ENCODE data around the gene WIF1.

- TF ChIP-seq, protein P1, sequence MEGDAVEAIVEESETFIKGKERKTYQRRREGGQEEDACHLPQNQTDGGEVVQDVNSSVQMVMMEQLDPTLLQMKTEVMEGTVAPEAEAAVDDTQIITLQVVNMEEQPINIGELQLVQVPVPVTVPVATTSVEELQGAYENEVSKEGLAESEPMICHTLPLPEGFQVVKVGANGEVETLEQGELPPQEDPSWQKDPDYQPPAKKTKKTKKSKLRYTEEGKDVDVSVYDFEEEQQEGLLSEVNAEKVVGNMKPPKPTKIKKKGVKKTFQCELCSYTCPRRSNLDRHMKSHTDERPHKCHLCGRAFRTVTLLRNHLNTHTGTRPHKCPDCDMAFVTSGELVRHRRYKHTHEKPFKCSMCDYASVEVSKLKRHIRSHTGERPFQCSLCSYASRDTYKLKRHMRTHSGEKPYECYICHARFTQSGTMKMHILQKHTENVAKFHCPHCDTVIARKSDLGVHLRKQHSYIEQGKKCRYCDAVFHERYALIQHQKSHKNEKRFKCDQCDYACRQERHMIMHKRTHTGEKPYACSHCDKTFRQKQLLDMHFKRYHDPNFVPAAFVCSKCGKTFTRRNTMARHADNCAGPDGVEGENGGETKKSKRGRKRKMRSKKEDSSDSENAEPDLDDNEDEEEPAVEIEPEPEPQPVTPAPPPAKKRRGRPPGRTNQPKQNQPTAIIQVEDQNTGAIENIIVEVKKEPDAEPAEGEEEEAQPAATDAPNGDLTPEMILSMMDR (IDR thresholded peaks at IDR 0.05 in 8 of 11, conservative IDR thresholded peaks at IDR 0.05 in 3 of 11): no peak
- no peak for TF ChIP-seq POLR2A (IDR thresholded peaks at IDR 0.05)
These were observed 51.8 kb downstream of the WIF1 start for GRCh38 chr12:65069336-65069735.

Data from spleen (tissue), 7 donors.